GM23338 (cell line): Measurements from ENCODE around the gene ACOX2. TPM values are rescaled to one million over a fixed set of nuclear protein-coding genes. Genes with fewer than 3 reads are reported as not detected.

Experiments used
- ATAC-seq: fragments of 200-7000 bp; cut with Tn5 transposase; 3 replicates; pipeline ENCODE4 v1.9.1; 2020
- DNase-seq: peaks from one replicate; pipeline ENCODE4 v3.0.0-alpha.2; 2015; ENCODE audit warnings: low spot score
- H2AFZ ChIP-seq: fragments of 200-600 bp; sonication (generic); 2 replicates; pipeline ENCODE4 v1.8.0; 2016; ENCODE audit warnings: antibody characterized with exemption, mild to moderate bottlenecking, moderate library complexity
- H3F3A ChIP-seq: fragments of 200-600 bp; sonication (generic); replicated peaks from 2 replicates; pipeline ENCODE4 v1.8.0; 2017; ENCODE audit warnings: antibody characterized with exemption, mixed run types, low read depth
- H3K27ac ChIP-seq: fragments of 200-600 bp; sonication (generic); 2 replicates; pipeline ENCODE4 v1.6.1; 2016; ENCODE audit warnings: low read depth
- H3K27me3 ChIP-seq: fragments of 200-600 bp; sonication (generic); 2 replicates; pipeline ENCODE4 v1.8.0; 2016; ENCODE audit warnings: mild to moderate bottlenecking, mixed run types, moderate library complexity; ENCODE audit not compliant: insufficient read depth
- H3K36me3 ChIP-seq: fragments of 200-600 bp; sonication (generic); 2 replicates; pipeline ENCODE4 v1.8.0; 2016; ENCODE audit warnings: mild to moderate bottlenecking; ENCODE audit not compliant: insufficient read depth
- H3K4me1 ChIP-seq: fragments of 200-600 bp; sonication (generic); 2 replicates; pipeline ENCODE4 v1.8.0; 2016; ENCODE audit warnings: mild to moderate bottlenecking, moderate library complexity; ENCODE audit not compliant: insufficient read depth
- H3K4me2 ChIP-seq: fragments of 200-600 bp; sonication (generic); 2 replicates; pipeline ENCODE4 v1.7.1; 2017; ENCODE audit warnings: mixed run types
- H3K4me3 ChIP-seq: fragments of 200-600 bp; sonication (generic); 2 replicates; pipeline ENCODE4 v1.6.1; 2016; ENCODE audit warnings: mixed run types
- H3K79me2 ChIP-seq: fragments of 200-600 bp; sonication (generic); replicated peaks from 2 replicates; pipeline ENCODE4 v1.8.0; 2017; ENCODE audit warnings: mild to moderate bottlenecking; ENCODE audit not compliant: insufficient read depth
- H3K9me2 ChIP-seq: fragments of 200-600 bp; sonication (generic); 2 replicates; pipeline ENCODE4 v1.8.0; 2017; ENCODE audit not compliant: insufficient read depth
- H4K20me1 ChIP-seq: fragments of 200-600 bp; sonication (generic); replicated peaks from 2 replicates; pipeline ENCODE4 v1.8.0; 2017; ENCODE audit warnings: mild to moderate bottlenecking; ENCODE audit not compliant: insufficient read depth
- H3K27ac Mint-ChIP-seq: 2 replicates; pipeline ENCODE4 v1.8.0; 2020; ENCODE audit warnings: inconsistent platforms, mild to moderate bottlenecking, moderate library complexity, mixed read lengths
- H3K27me3 Mint-ChIP-seq: 3 replicates; pipeline ENCODE4 v1.8.0; 2022; ENCODE audit warnings: low read depth, mild to moderate bottlenecking, moderate library complexity, mixed read lengths, inconsistent platforms; ENCODE audit not compliant: insufficient read depth, poor library complexity
- H3K36me3 Mint-ChIP-seq: 3 replicates; pipeline ENCODE4 v1.8.0; 2021; ENCODE audit warnings: low read depth, mild to moderate bottlenecking, inconsistent platforms, moderate library complexity, mixed read lengths
- H3K4me1 Mint-ChIP-seq: 3 replicates; pipeline ENCODE4 v1.8.0; 2020; ENCODE audit warnings: mild to moderate bottlenecking, inconsistent platforms, mixed read lengths
- H3K4me3 Mint-ChIP-seq: 3 replicates; pipeline ENCODE4 v1.8.0; 2021; ENCODE audit warnings: moderate library complexity, mild to moderate bottlenecking, inconsistent platforms, mixed read lengths
- H3K9me3 Mint-ChIP-seq: 3 replicates; pipeline ENCODE4 v1.8.0; 2020; ENCODE audit warnings: moderate library complexity, mild to moderate bottlenecking, inconsistent platforms, mixed read lengths
- CREB1 ChIP-seq: fragments of 250-450 bp; sonication (Bioruptor Pico); IDR thresholded peaks from 2 replicates; pipeline ENCODE4 v1.5.0; 2020; ENCODE audit warnings: low read depth, mild to moderate bottlenecking, moderate library complexity
- CTCF ChIP-seq, 2 experiments: fragments of 200-600 bp in 1 of 2; sonication (generic) in 1 of 2; conservative IDR thresholded peaks; 2 replicates each; pipeline versions ENCODE4 v1.5.1 to v1.6.1; 2016 to 2017; ENCODE audit warnings: antibody characterized with exemption in 2 of 2, low read depth in 2 of 2, mild to moderate bottlenecking in 2 of 2, moderate library complexity in 1 of 2
- ETS1 ChIP-seq: IDR thresholded peaks from 2 replicates; pipeline ENCODE4 v1.6.1; 2016; ENCODE audit warnings: antibody characterized with exemption
- JUNB ChIP-seq: IDR thresholded peaks from one replicate; pipeline ENCODE4 v1.6.1; 2016; ENCODE audit warnings: antibody characterized with exemption; ENCODE audit not compliant: unreplicated experiment
- NANOG ChIP-seq: IDR thresholded peaks from 2 replicates; pipeline ENCODE4 v1.6.1; 2016; ENCODE audit warnings: antibody characterized with exemption, borderline replicate concordance
- STAT1 ChIP-seq: IDR thresholded peaks from one replicate; pipeline ENCODE4 v1.6.1; 2016; ENCODE audit warnings: antibody characterized with exemption; ENCODE audit not compliant: unreplicated experiment
- ZNF114 ChIP-seq: fragments of 250-450 bp; sonication (Bioruptor Pico); IDR thresholded peaks from 2 replicates; pipeline ENCODE4 v1.5.0; 2020; ENCODE audit warnings: mild to moderate bottlenecking, moderate library complexity
- ZNF331 ChIP-seq: fragments of 250-450 bp; sonication (Bioruptor Pico); IDR thresholded peaks from 2 replicates; pipeline ENCODE4 v1.5.0; 2020; ENCODE audit warnings: low read depth, mild to moderate bottlenecking, moderate library complexity
- ZNF462 ChIP-seq: fragments of 250-450 bp; sonication (Bioruptor Pico); IDR thresholded peaks from 2 replicates; pipeline ENCODE4 v1.5.0; 2020; ENCODE audit warnings: mild to moderate bottlenecking, moderate library complexity
- polyA plus RNA-seq: library from polyadenylated mRNA; unstranded; fragments of >200 nt; fragmentation: Nextera tagmentation; extraction: Ambion mirVana; gene quantifications from 2 replicates; pipeline ENCODE4 v1.2.1, GENCODE V29; 2016
- total RNA-seq: library from RNA; depleted of rRNA; stranded (reverse); fragments of >200 nt; shearing (Covaris generic); gene quantifications from 2 replicates; pipeline ENCODE4 v1.2.3, GENCODE V29; 2014

Gene ACOX2
- total and polyA plus RNA-seq, 2 experiments from 2014 or later: 1.1 to 1.9 TPM

GRCh38 chr3:58578873-58579272 is 41.9 kb upstream of the ACOX2 start (continued):
- TF ChIP-seq ZNF462 (CRISPR knock-in tag) (no peak), ZNF114 (no peak), STAT1 (no peak), JUNB (no peak), NANOG (no peak), ZNF331 (CRISPR knock-in tag) (no peak), CTCF (conservative IDR thresholded peaks at IDR 0.05; ENCODE audit: low read depth in 2 of 2) (no peak), CREB1 (CRISPR knock-in tag) (no peak)

DNA sequence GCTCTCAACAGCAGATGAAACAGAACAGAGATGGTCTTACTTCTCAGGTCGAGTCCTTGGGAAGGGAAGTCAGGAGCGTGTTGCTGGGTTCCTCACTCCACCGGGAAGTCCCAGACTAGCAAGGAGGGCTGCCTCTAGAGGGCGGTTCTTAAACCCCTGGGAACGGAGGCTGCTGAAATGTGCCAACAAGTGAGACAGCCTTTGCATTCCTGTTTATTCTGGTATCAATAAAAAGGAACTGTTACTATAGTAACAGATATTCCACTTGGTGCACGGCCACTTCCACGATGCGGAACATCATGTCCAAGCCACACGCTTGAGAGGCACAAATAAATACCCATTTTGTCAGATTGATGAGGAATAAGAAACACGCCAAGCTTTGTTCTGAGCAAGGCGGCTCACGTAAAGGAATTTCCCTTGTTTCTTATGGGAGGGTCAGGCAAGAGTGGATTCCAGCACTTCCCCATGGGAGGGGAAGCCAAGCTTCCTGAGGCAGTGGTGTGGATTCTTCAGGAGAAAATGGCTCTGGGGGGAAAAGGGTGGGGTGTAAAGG is 40.4 kb upstream of the ACOX2 start, which contains the start of gene FAM107A:
FAM107A (minus strand) TSS at position 123 of the 553 bp plus-strand sequence. CDS start 7,531 bp downstream, outside the sequence.
- Histone ChIP-seq H3K27me3 (no peaks in the 10 kb centered on the region), H2AFZ (peak within 1 kb of the TSS; percentile 80; the same call in 1 of the 2 replicates), H3K79me2 (no peaks in the 10 kb centered on the region), H3K4me1 (peaks cover 34% of the 10 kb centered on the region), H3F3A (no peaks in the 10 kb centered on the region), H3K4me2 (peak within 1 kb of the TSS; percentile 62; the same call in 1 of the 2 replicates), H3K27ac (no peak within 1 kb of the TSS), H3K4me3 (no peak within 1 kb of the TSS), H3K36me3 (no peaks in the 10 kb centered on the region), H4K20me1 (no peaks in the 10 kb centered on the region), H3K9me2 (peaks cover 3% of the 10 kb centered on the region; the same call in 1 of the 2 replicates)
- peaks cover 13% of the 10 kb centered on the region for H3K27me3 Mint-ChIP-seq
- H3K4me1 Mint-ChIP-seq: peaks cover 43% of the 10 kb centered on the region
- TF ChIP-seq CTCF (conservative IDR thresholded peaks at IDR 0.05; ENCODE audit: low read depth in 2 of 2) (peak; percentile 33 to 63), ETS1 (no peak)
- peak; percentile 87 for DNase-seq
- H3K36me3 Mint-ChIP-seq: no peaks in the 10 kb centered on the region
- ATAC-seq: peak; percentile 75
- no peak within 1 kb of the TSS for H3K27ac Mint-ChIP-seq
- H3K4me3 Mint-ChIP-seq: no peak within 1 kb of the TSS
- H3K9me3 Mint-ChIP-seq: no peaks in the 10 kb centered on the region
